Skeletal muscle satellite cell (primary cell): ENCODE measurements around the gene TTLL9.

Experiments
- H3K27me3 ChIP-seq: 2 replicates; pipeline ENCODE4 v1.7.0; 2013; ENCODE audit warnings: low read length; ENCODE audit not compliant: control insufficient read depth, insufficient read depth
- H3K36me3 ChIP-seq: 2 replicates; pipeline ENCODE4 v1.7.0; 2013; ENCODE audit warnings: mild to moderate bottlenecking, control low read depth, low read length; ENCODE audit not compliant: insufficient read depth
- H3K4me1 ChIP-seq: 2 replicates; pipeline ENCODE4 v1.7.0; 2013; ENCODE audit warnings: low read length; ENCODE audit not compliant: control insufficient read depth, insufficient read depth
- H3K4me2 ChIP-seq: 2 replicates; pipeline ENCODE4 v1.7.0; 2013; ENCODE audit warnings: mild to moderate bottlenecking, low read length
- H3K4me3 ChIP-seq: 2 replicates; pipeline ENCODE4 v1.7.0; 2013; ENCODE audit warnings: low read length
- H3K9ac ChIP-seq: 2 replicates; pipeline ENCODE4 v1.7.0; 2013; ENCODE audit warnings: mild to moderate bottlenecking, low read depth, low read length, moderate library complexity
- H3K9me3 ChIP-seq: replicated peaks from 2 replicates; pipeline ENCODE4 v1.7.0; 2013; ENCODE audit warnings: mild to moderate bottlenecking, control low read depth, low read length

The TTLL9 gene

GRCh38 chr20:31849306-31849930 is 21.0 kb upstream of the TTLL9 start:
- Histone ChIP-seq H3K27me3 (peaks cover 54% of the 10 kb centered on the region), H3K4me3 (no peak overlapping the region), H3K9ac (no peak overlapping the region), H3K4me2 (no peak overlapping the region), H3K4me1 (peaks cover 10% of the 10 kb centered on the region), H3K9me3 (no peaks in the 10 kb centered on the region), H3K36me3 (no peaks in the 10 kb centered on the region)

- H3K4me3 ChIP-seq = no peak overlapping the region
- H3K9me3 ChIP-seq = no peaks in the 10 kb centered on the region
- H3K4me2 ChIP-seq = no peak overlapping the region
- H3K27me3 ChIP-seq = peaks cover 71% of the 10 kb centered on the region
- H3K36me3 ChIP-seq = no peaks in the 10 kb centered on the region
- H3K4me1 ChIP-seq = no peaks in the 10 kb centered on the region
- H3K9ac ChIP-seq = no peak overlapping the region
Measured at GRCh38 chr20:31851240-31851955, 19.0 kb upstream of the TTLL9 start.

GRCh38 chr20:31853481-31853880 is 17.0 kb upstream of the TTLL9 start:
- H3K4me3 ChIP-seq = no peak overlapping the region
- no peak overlapping the region for H3K9ac ChIP-seq
- H3K4me2 ChIP-seq = no peak overlapping the region
- no peaks in the 10 kb centered on the region for H3K36me3 ChIP-seq
- H3K27me3 ChIP-seq = peaks cover 79% of the 10 kb centered on the region
- no peaks in the 10 kb centered on the region for H3K9me3 ChIP-seq
- no peaks in the 10 kb centered on the region for H3K4me1 ChIP-seq

GRCh38 chr20:31856516-31856915 is 13.9 kb upstream of the TTLL9 start:
- Histone ChIP-seq H3K36me3 (no peaks in the 10 kb centered on the region), H3K4me2 (no peak overlapping the region), H3K9ac (no peak overlapping the region), H3K27me3 (peaks cover 78% of the 10 kb centered on the region), H3K4me1 (peaks cover 5% of the 10 kb centered on the region), H3K9me3 (no peaks in the 10 kb centered on the region), H3K4me3 (no peak overlapping the region)

- Histone ChIP-seq H3K36me3 (no peaks in the 10 kb centered on the region), H3K27me3 (peaks cover 90% of the 10 kb centered on the region), H3K9ac (no peak overlapping the region), H3K4me3 (no peak overlapping the region), H3K4me2 (no peak overlapping the region), H3K9me3 (no peaks in the 10 kb centered on the region), H3K4me1 (peaks cover 5% of the 10 kb centered on the region)
Measured at GRCh38 chr20:31857861-31858759, 12.3 kb upstream of the TTLL9 start.

GRCh38 chr20:31858760-31859083 is 11.7 kb upstream of the TTLL9 start:
- no peaks in the 10 kb centered on the region for H3K36me3 ChIP-seq
- peaks cover 95% of the 10 kb centered on the region for H3K27me3 ChIP-seq
- H3K4me2 ChIP-seq = no peak overlapping the region
- no peaks in the 10 kb centered on the region for H3K9me3 ChIP-seq
- H3K4me3 ChIP-seq = no peak overlapping the region
- no peak overlapping the region for H3K9ac ChIP-seq
- peaks cover 5% of the 10 kb centered on the region for H3K4me1 ChIP-seq

- H3K27me3 ChIP-seq = peaks cover 95% of the 10 kb centered on the region
- H3K4me1 ChIP-seq = peaks cover 5% of the 10 kb centered on the region
- H3K4me2 ChIP-seq = no peak overlapping the region
- H3K36me3 ChIP-seq = no peaks in the 10 kb centered on the region
- H3K9ac ChIP-seq = no peak overlapping the region
- H3K4me3 ChIP-seq = no peak overlapping the region
- H3K9me3 ChIP-seq = no peaks in the 10 kb centered on the region
Measured at GRCh38 chr20:31859266-31859997, 11.0 kb upstream of the TTLL9 start.

GRCh38 chr20:31859998-31860380 is 10.4 kb upstream of the TTLL9 start:
- no peak overlapping the region for H3K9ac ChIP-seq
- no peaks in the 10 kb centered on the region for H3K9me3 ChIP-seq
- no peaks in the 10 kb centered on the region for H3K36me3 ChIP-seq
- no peak overlapping the region for H3K4me2 ChIP-seq
- peaks cover 5% of the 10 kb centered on the region for H3K4me1 ChIP-seq
- peaks cover 95% of the 10 kb centered on the region for H3K27me3 ChIP-seq
- H3K4me3 ChIP-seq = no peak overlapping the region

- Histone ChIP-seq H3K36me3 (no peaks in the 10 kb centered on the region), H3K4me2 (peak overlapping the region; percentile 80), H3K4me1 (peaks cover 5% of the 10 kb centered on the region), H3K4me3 (no peak overlapping the region), H3K9ac (no peak overlapping the region), H3K27me3 (peaks cover 95% of the 10 kb centered on the region), H3K9me3 (no peaks in the 10 kb centered on the region)
Measured at GRCh38 chr20:31860390-31861134, 9.9 kb upstream of the TTLL9 start.

GRCh38 chr20:31861135-31861384 is 9.4 kb upstream of the TTLL9 start:
- no peak overlapping the region for H3K9ac ChIP-seq
- H3K36me3 ChIP-seq = no peaks in the 10 kb centered on the region
- peaks cover 97% of the 10 kb centered on the region for H3K27me3 ChIP-seq
- H3K4me2 ChIP-seq = peak overlapping the region; percentile 80
- H3K4me1 ChIP-seq = peaks cover 5% of the 10 kb centered on the region
- H3K9me3 ChIP-seq = no peaks in the 10 kb centered on the region
- H3K4me3 ChIP-seq = peak overlapping the region; percentile 62
